ENCODE results near the gene HCFC1. TPM values are rescaled to one million over a fixed set of nuclear protein-coding genes. Genes with fewer than 3 reads are reported as not detected.

HCFC1 gene
- total and polyA plus RNA-seq, 2 experiments from 2014 or later = 18.9 to 25.0 TPM

DNA sequence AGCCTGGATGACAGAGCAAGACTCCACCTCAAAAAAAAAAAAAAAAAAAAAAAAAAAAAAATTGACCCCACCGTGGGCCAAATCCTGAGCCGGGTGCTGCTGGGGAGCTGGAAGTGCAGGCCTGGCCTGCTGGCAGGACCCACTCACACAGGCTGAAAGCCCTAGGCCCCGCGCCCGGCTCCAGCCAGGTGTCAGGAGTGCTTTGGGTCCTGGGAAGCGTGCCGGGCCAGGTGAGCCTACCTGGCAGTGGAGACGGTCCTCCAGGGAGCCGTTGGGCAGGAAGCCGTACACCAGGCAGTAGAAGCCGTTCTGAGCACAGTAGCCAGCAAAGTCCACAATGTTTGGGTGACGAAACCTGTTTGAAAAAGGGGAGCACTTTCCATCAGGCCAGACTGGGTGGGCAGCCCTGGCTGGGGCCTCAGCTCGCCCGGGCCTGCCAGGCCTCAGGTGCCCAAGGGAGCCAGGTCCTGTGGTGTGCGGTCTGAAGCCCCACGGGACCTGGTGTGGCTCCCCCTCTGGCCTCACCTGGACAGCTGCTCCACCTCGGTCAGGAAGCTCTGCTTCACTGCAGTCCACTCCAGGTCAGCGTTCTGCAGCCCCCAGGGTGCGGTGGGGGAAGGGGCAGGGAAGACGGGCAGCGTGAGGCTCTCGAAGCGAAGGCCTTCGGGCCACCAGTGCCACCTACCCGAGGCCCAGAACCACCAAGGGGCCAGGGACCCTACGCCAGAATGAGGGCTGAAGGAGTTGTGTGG lies 46.3 kb upstream of the HCFC1 start:
- no peak for DNase-seq (ENCODE audit: low spot score)
- Histone ChIP-seq H2AFZ (no peak overlapping the region), H4K20me1 (ENCODE audit: insufficient read depth, poor library complexity, severe bottlenecking) (no peaks in the 10 kb centered on the region), H3K79me2 (no peaks in the 10 kb centered on the region), H3K27me3 (no peaks in the 10 kb centered on the region), H3K36me3 (replicated peaks; ENCODE audit: insufficient read depth, low read depth) (no peaks in the 10 kb centered on the region), H3K9me2 (replicated peaks; ENCODE audit: insufficient read depth) (no peaks in the 10 kb centered on the region), H3K9me3 (ENCODE audit: low read depth) (no peaks in the 10 kb centered on the region), H3K4me3 (no peak overlapping the region), H3K4me2 (peak overlapping the region; percentile 75), H3K27ac (no peak overlapping the region), H3K4me1 (ENCODE audit: insufficient read depth) (peaks cover 10% of the 10 kb centered on the region)
- TF ChIP-seq CTCF (IDR thresholded peaks at IDR 0.05; ENCODE audit: poor library complexity) (no peak), EZH2phosphoT487 (IDR thresholded peaks at IDR 0.05; ENCODE audit: low read depth, severe bottlenecking, unreplicated experiment) (no peak), EZH2 (IDR thresholded peaks at IDR 0.05; ENCODE audit: borderline replicate concordance) (no peak)
- 93% methylated on average over 26 of the region's 26 CpGs for WGBS (ENCODE audit: low lambda C conversion rate, missing lambda C conversion rate)

GRCh38 chrX:154016366-154017076 lies 44.9 kb upstream of the HCFC1 start:
- no peak for TF ChIP-seq EZH2phosphoT487 (IDR thresholded peaks at IDR 0.05; ENCODE audit: low read depth, severe bottlenecking, unreplicated experiment)
- no peak for TF ChIP-seq CTCF (IDR thresholded peaks at IDR 0.05; ENCODE audit: poor library complexity)
- no peak for TF ChIP-seq EZH2 (IDR thresholded peaks at IDR 0.05; ENCODE audit: borderline replicate concordance)
- no peak for DNase-seq (ENCODE audit: low spot score)
- Histone ChIP-seq H3K9me3 (ENCODE audit: low read depth) (no peaks in the 10 kb centered on the region), H2AFZ (no peak overlapping the region), H3K79me2 (no peaks in the 10 kb centered on the region), H3K9me2 (replicated peaks; ENCODE audit: insufficient read depth) (no peaks in the 10 kb centered on the region), H3K27ac (no peak overlapping the region), H3K36me3 (replicated peaks; ENCODE audit: insufficient read depth, low read depth) (no peaks in the 10 kb centered on the region), H3K4me2 (no peak overlapping the region), H4K20me1 (ENCODE audit: insufficient read depth, poor library complexity, severe bottlenecking) (no peaks in the 10 kb centered on the region), H3K27me3 (no peaks in the 10 kb centered on the region), H3K4me1 (ENCODE audit: insufficient read depth) (peaks cover 10% of the 10 kb centered on the region), H3K4me3 (no peak overlapping the region)
- WGBS (ENCODE audit: low lambda C conversion rate, missing lambda C conversion rate) = 89% methylated on average over 24 of the region's 24 CpGs

DNA sequence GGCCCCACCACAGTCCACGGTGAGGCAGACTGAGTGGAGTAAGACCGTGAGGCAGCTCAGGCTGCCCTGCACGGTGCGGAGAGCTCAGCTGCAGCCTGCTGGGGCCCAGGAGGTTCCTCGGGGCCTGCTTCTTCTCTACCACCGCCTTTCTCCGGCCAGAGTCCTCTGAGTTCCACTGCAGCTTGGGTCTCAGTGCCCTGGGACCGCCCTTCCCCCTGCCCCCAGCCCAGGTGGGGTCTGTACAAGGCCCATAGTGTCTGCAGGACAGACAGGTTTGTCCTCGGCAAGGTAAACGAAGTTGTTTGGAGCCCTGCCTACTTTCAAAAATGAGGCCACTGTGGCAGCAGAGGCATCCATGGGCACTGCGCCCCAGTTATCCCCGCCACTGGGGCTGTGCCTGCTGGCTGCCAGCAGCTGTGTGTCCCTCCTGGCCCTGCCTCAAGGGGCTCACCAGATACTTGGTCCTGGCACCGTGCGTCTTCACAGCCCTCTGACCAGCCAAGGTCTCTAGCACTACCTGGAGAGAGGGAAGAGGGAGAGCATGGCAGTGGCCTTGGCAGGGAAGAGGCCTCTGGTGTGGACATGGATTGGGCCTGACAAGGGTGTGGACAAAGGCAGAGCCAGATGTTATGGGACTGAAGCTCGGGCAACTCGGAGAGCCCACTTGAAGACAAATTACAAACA lies 44.1 kb upstream of the HCFC1 start:
- Histone ChIP-seq H4K20me1 (ENCODE audit: insufficient read depth, poor library complexity, severe bottlenecking) (no peaks in the 10 kb centered on the region), H3K4me3 (no peak overlapping the region), H3K9me3 (ENCODE audit: low read depth) (no peaks in the 10 kb centered on the region), H3K27ac (no peak overlapping the region), H3K9me2 (replicated peaks; ENCODE audit: insufficient read depth) (no peaks in the 10 kb centered on the region), H3K27me3 (no peaks in the 10 kb centered on the region), H3K36me3 (replicated peaks; ENCODE audit: insufficient read depth, low read depth) (no peaks in the 10 kb centered on the region), H3K79me2 (no peaks in the 10 kb centered on the region), H3K4me1 (ENCODE audit: insufficient read depth) (peaks cover 7% of the 10 kb centered on the region), H3K4me2 (no peak overlapping the region), H2AFZ (no peak overlapping the region)
- DNase-seq (ENCODE audit: low spot score) = no peak
- 82% methylated on average over 16 of the region's 16 CpGs for WGBS (ENCODE audit: low lambda C conversion rate, missing lambda C conversion rate)
- TF ChIP-seq EZH2phosphoT487 (IDR thresholded peaks at IDR 0.05; ENCODE audit: low read depth, severe bottlenecking, unreplicated experiment) (no peak), EZH2 (IDR thresholded peaks at IDR 0.05; ENCODE audit: borderline replicate concordance) (no peak), CTCF (IDR thresholded peaks at IDR 0.05; ENCODE audit: poor library complexity) (no peak)

Measured in hepatocyte (in vitro differentiated cells).